ENCODE results near the gene RUNDC1.

DNA sequence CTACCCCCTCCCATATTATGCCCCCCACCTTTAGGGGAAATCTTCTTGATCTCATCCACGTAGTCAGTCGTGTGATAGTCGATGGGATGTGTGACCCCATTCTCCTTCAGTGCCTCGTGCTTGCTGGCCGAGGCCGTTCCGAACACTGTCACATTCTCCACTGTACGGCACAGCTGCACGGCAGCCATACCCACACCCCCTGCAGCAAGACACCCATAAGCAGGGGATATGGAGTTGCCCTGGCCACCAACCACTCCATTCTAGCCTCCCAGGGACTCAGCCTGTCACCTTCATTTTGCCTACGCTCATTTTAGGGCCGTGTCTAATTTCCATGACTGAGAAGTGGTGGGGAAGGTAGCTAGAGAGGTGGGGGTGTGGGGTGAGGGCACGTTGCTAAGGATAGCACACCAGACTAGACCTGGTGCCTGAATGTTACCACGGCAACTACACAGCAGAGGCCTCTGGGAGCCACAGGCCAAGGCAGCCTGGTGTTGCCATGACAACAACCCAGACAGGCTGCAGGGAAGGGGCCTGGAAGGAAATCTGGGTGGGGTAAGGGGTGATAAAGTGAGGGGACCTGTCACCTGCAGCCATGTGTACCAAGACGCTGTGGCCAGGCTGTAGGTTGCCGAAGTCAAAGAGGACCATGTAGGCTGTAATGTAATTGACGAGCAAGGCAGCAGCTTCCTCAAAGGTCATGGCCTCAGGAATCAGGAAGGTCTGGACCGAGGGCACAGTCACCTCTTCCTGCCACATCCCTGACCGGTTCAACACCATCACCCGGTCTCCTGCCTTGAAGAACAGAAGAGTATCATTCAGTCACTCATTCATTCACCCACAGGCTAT is 37.9 kb downstream of the RUNDC1 start:
- TF ChIP-seq YY1 (IDR thresholded peaks at IDR 0.05; ENCODE audit: insufficient read depth, insufficient read length), result no peak
- TF ChIP-seq ZNF274 (IDR thresholded peaks at IDR 0.05; ENCODE audit: low read depth, low read length), result no peak

Data from NT2/D1 (cell line).